Measurements from ENCODE around the gene INTS4.
A peak's percentile ranks its signal among the peaks of the same experiment; 100 is the strongest.
"Not testable (repeated sequence)": the region's sequence is repeated elsewhere in the genome, so short reads cannot be mapped to it uniquely, and the experiment has no call there.

Gene INTS4, protein sequence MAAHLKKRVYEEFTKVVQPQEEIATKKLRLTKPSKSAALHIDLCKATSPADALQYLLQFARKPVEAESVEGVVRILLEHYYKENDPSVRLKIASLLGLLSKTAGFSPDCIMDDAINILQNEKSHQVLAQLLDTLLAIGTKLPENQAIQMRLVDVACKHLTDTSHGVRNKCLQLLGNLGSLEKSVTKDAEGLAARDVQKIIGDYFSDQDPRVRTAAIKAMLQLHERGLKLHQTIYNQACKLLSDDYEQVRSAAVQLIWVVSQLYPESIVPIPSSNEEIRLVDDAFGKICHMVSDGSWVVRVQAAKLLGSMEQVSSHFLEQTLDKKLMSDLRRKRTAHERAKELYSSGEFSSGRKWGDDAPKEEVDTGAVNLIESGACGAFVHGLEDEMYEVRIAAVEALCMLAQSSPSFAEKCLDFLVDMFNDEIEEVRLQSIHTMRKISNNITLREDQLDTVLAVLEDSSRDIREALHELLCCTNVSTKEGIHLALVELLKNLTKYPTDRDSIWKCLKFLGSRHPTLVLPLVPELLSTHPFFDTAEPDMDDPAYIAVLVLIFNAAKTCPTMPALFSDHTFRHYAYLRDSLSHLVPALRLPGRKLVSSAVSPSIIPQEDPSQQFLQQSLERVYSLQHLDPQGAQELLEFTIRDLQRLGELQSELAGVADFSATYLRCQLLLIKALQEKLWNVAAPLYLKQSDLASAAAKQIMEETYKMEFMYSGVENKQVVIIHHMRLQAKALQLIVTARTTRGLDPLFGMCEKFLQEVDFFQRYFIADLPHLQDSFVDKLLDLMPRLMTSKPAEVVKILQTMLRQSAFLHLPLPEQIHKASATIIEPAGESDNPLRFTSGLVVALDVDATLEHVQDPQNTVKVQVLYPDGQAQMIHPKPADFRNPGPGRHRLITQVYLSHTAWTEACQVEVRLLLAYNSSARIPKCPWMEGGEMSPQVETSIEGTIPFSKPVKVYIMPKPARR

DNA sequence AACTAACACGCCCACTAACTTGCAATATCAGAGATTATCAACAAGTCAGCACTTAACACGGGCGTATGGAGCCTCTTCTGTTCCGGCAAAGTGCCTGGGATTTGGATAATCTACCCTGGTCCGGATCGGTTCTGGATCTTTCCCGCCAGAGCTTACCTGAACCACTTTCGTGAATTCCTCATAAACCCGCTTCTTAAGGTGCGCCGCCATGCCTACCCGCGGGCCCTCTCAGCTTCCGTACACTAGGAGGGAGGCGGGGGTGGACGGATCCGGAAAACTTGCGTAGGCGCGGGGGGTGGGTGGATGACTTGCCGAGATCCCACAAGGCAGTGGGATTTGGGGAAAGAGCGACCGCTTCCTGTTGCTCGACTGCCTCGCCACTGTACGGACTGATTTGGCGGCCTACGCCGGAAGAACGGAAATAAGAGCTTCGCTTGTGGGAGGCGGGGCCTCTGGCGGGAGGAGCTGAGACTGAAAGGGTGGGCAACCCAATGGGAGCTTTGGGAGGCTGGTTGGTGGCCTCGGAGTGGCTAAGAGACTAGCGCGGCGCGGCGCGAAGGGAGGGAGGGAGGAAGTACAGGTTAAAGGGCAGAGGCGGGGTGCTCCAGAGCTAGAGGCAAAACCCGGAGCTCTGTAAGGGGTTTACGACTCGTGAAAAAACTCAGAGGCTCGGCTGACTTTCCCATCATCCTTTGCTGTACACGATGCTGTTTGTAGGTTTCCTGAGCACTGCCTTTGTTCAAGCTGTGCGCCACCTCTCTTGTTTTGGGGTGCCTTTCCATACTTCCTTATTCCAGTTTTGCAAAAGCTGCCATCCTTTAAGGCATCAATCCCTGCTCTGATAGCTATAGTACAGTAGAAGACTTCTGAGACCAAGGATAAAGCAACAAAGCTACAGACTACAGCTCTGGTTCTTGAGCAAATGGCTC lies at the start of gene INTS4:
Gene INTS4 (minus strand): TSS at position 235 of the 929 bp plus-strand sequence. CDS start 25 bp downstream, at position 210.
- peak; percentile 100 for DNase-seq

DNA sequence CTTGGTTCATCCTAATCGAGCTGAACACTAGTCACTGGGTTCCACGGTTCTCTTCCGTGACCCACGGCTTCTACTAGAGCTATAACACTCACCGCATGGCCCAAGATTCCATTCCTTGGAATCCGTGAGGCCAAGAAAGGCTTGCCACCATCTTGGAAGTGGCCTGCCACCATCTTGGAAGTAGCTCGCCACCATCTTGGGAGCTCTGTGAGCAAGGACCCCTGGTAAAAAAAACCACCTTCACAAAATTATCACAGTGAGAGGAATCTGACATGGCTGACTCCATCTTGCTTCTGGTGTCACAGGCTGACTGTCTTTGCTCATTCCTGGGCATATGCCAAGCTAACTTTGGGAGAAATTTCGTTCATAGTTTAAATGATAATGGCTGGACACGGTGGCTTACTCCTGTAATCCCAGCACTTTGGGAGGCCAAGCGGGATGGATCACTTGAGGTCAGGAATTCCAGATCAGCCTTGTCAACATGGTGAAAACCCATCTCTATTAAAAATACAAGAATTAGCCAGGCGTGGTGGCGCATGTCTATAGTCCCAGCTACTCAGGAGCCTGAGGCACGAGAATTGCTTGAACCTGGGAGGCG lies 47.5 kb upstream of the INTS4 start:
- DNase-seq = no peak

DNA sequence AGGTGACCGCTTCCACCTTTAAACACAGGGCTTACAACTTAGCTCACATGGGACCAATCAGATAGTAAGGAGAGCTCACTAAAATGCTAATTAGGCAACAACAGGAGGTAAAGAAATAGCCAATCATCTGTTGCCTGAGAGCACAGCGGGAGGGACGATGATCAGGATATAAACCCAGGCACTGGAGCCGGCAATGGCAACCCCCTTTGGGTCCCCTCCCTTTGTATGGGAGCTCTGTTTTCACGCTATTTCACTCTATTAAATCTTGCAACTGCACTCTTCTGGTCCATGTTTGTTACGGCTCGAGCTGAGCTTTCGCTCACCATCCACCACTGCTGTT lies 46.9 kb upstream of the INTS4 start:
- not testable (repeated sequence) for DNase-seq

DNA sequence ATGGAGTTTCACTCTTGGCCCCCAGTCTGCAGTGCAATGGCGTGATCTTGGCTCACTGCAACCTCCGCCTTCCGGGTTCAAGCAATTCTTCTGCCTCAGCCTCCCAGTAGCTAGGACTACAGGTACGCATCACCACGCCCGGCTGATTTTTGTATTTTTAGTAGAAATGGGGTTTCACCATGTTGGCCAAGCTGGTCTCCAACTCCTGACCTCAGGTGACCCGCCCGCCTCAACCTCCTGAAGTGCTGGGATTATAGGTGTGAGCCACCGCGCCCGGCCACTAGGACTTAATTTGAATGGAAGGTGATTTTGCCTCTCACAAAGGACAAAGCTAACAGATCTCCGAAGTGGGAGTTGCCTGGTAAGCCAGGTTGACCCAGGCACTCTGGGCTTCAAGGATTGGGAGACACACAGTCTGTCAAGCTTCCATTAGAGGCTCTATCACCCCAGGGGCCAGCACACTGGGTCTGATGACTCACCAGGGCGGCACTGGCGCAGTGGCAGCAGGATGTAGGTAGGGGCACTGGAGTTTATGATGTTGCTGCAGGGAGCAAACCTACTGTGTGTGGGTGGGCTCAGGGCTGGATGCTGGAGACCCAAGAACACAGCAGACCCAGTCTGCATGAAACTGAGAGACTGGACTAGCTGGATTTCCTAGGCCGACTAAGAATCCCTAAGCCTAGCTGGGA lies 46.4 kb upstream of the INTS4 start:
- DNase-seq = peak; percentile 43

DNA sequence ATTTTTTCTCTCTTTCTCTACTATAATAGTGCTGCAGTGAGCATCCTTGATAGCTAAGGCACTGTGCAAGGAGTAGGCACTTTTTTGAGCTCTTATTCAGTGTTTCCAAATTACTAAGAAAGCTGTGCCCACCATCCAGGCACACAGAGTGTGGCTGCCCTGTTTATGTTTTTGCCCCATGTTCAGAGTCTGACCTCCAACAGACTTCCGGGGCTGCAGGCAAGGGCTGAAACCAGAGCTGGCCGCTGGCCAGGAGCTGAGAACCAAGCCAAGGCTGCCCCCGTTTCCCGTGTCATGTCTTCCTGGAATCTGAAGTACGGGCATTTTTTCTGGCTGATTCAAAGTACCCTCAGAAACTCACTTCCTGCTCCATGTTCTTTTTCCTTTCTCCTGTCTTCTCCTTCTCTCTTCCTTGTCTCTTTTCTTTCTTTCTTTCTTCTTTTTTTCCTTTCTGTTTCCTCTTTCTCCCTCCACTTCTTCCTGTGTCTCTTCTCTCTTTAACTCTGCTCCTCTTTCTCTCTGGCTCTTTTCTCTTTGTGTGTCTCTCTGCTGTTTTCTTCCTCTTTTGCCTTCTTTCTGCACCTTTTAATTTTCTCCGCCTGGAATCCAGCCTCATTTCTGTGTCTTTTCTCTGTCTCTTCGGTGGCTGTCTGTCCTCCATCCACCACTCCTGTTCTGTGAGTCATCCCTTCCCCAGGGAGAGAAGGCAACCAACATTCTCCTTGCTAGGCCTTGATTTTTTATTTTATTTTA lies 45.6 kb upstream of the INTS4 start:
- DNase-seq = peak; percentile 87

DNA sequence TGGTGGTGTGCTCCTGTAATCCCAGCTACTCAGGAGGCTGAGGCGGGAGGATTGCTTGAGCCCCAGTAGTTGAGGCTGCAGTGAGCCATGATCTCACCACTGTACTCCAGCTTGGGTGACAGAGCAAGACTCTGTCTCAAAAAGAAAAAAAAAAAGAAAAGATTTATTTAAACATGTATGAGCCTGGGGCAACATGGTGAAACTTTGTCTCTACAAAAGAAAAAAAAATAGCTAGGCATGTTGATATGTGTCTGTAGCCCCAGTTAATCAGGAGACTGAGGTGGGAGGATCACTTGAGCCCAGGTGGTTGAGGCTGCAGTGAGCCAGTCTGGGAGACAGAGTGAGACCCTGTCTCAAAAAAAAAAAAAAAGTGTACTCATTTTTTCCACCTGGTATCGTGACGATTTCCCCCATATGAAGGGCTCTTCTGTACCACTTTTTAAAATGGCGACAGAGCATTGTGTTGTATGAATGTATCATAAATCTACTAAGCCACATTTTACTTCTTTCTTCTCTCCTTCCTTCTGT lies 45.0 kb upstream of the INTS4 start:
- no peak for DNase-seq

DNA sequence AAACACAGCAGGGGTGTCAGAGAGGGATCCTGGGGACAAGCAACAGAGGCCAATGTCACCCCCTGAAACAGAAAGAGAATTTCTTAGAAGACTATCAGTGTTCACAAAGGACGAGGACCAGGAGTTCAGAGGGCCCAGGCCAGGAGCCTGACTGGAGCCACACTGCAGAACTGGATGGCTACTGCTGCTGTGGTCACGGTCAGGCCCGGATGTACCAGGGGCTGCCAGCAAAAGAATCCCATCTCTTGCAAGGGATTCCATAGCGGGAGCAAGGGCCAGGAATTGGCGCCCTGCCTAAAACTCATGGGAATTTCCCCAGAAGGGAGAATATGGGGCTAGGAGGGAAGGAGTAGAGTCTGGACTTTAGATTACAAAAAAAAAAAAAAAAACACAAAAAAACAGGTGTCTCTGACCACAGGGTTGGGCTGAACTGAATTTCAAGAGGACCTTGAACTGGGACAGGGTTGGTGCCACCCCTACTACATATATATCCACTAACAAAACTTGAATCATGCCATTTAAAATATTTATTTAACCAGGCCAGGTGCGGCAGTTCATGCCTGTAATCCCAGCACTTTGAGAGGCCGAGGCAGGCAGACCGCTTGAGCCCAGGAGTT lies 44.3 kb upstream of the INTS4 start:
- DNase-seq = no peak

DNA sequence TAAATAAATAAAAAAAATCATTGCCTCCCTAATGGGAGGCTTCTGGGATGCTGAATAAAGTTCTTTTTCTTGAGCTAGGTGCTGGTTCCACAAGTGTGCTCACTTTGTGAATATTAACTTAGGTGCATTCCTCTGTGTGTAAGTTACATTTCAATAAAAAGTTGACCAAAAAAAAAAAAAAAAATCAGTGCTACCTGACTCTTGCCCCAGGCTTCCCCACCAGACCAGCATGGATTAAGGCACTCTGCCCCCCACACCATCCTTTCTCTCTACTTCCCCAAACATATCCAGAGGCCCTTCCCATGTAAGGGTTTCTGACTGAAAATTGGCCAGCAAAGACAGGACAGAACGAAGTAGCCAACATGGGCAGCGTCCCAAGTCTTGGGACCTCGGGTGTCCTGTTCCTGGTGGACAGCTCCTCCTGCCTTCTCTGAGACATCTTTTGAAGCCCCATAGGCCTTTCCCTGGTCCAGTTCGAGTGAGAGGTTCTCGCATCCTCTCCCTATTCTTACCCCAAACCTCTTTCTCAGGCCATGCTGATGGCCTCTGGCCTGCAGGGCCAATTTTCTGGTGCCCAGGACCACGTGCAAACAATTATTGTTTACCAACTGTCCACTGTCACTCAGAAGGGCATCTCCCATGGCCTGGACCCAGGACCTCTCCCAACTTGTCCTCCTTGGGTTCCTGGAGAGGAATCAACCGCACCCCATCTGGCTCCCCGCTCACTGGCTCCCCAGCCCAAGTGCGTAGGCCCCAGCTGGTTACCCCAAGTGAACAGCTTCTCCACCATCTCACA lies 43.6 kb upstream of the INTS4 start:
- no peak for DNase-seq

DNA sequence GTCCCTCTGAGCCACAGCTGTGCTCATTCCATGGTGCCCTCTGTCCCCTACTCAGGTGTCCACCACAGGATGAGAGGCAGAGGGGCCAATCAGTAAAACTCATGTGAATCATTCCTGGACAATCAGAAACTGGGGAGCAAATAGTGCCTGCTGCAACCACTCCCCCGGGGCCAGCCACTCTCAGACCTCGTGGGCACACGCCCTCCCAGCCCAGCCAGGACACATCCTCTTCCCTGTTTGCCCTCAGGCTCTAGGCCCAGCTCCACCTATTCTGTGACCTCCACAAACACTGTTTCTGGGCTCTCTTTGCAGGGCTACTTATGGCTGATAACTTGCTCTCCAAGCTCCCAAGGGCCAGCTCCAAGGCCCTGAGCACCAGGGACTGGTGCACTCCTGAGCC lies 42.6 kb upstream of the INTS4 start:
- no peak for DNase-seq

DNA sequence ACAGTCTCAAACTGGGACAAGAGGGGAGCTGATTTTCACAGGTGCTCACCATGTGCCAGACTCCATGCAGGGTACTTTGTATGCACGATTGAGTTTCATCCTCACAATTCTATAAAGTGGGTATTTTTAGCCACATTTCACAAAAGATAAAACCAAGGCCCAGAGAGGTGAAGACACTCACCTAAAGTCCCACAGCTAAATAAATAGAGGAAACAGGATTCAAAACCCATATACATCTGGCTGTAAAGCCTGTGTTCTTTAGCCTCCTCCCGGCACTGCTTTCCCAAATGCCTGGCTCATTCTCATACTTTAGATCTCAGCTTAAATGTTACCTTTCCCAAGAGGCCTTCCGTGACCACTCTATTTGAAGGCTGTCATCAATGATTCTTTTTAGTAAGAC lies 41.8 kb upstream of the INTS4 start:
- DNase-seq = no peak

DNA sequence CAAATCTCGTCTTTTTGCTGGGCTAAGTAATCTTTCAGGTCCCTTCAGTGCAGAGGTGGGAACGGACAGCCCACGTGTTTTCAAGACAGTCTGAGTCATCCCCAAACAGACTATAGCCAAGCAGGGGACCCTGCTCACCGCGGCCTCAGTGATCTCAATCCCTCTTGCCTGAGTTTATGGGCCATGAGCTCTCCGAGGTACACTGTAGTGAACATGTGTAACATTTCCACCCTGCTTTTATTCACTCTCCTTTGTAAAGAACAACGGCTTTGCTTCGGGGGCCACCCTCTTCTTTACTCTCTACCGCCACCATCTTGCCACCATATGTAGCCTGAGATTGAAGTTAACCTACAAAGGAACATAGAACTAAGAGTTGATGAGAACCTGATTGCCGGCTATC lies 40.2 kb upstream of the INTS4 start:
- DNase-seq = no peak

DNA sequence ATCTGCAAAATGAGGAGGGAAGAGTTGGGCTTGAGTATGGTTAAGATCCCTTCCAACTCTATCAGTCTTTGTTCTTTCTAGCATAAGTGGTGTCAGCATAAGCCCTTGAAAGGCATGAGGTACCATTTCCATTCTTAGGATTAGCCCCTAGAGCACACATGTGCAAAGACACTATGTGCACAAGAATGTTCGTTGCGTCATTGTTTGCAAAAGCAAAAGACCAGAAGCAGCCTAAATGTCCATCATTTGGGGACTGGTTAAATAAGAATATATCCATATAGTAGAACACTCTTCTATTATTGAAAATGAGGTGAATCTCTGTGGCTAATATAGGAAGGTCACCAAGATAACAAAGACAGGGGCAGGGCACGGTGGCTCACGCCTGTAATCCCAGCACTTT lies 38.6 kb upstream of the INTS4 start:
- DNase-seq = no peak

DNA sequence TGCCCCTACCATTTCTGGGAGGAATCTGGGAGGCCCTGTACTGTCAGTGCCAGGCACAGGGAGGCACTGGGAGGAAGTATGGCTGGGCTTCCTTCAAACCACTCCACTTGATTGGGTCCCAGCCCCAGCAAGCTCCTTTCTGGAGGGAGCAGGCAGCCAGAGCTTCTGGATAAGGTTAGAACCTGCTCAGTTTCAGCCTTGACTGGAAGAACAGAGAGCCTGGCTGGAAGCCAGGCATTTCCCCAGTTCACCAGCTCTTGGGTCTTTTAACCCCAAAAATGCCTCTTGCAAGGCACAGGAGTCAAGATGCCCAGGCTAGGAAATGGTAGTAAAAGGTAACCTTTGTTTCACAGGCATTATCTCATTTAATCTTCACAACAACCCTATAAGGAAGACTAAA lies 37.6 kb upstream of the INTS4 start:
- DNase-seq = no peak

DNA sequence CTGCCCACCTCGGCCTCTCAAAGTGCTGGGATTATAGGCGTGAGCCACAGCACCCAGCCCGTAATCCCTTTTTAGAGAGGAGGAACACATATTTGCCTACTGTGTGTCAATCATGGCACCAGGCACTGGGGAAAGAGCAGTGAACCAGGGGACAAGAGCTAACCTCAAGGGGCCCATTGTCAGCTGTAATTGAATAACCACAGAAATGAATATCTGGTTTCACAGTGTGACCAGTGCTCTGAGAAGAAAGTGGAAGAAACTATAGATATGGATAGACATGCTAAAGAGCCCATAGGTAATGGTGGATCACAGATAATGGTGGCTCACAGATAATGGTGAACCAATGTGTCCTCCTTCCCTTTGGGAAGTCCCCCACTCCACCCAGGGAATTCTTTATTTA lies 37.2 kb upstream of the INTS4 start:
- peak; percentile 20 for DNase-seq

DNA sequence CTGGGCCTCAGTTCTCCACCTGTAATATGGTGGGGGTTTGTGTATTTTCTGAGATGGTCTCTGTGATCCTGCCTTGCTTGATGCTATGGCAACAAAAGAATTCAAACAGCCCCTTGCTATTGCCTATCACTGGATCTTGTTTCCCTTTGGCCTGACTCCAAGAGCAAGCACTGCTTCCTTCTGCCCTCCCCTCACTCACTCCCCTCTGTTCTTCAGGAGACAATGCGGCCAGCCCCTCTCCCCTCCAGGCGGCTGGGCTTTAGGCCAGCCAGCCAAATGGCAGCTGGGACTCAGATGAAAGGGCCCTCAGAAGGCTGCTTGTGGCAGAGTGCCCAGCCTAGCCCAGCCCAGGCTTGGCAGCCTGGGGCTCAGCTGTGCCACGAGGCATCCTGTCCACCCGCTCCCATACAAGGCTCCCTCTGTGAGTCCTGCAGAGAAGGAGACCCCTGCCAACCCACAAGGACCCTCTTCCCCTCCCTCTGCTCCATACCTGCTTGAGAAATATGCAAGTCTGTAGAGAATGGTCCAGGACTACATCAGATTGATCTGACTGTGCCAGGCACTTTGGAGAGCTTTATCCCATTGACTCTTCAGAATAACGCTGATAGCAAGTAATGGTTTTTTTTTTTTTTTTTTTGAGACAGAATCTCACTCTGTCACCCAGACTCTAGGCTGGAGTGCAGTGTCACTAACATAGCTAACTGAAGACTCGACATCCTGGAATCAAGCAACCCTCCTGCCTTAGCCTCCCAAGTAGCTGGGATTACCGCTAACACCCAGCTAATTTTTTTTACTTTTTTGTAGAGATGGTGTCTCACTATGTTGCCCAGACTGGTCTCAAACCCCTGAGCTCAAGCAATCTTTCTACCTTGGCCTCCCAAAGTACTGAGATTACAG lies 36.2 kb upstream of the INTS4 start:
- peak; percentile 68 for DNase-seq

DNA sequence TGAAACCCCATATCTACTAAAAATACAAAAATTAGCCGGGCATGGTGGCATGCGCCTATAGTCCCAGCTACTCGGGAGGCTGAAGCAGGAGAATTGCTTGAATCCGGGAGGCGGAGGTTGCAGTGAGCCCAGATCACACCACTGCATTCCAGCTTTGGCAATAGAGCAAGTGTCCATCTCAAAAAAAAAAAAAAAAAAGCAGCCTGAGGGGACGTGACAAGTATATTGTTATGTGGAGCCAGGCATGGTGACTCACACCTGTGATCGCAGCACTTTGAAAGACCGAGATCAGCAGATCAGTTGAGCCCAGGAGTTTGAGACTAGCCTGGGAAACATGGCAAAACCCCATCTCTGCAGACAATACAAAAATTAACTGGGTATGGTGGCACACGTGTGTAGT lies 34.0 kb upstream of the INTS4 start:
- DNase-seq = not testable (repeated sequence)

DNA sequence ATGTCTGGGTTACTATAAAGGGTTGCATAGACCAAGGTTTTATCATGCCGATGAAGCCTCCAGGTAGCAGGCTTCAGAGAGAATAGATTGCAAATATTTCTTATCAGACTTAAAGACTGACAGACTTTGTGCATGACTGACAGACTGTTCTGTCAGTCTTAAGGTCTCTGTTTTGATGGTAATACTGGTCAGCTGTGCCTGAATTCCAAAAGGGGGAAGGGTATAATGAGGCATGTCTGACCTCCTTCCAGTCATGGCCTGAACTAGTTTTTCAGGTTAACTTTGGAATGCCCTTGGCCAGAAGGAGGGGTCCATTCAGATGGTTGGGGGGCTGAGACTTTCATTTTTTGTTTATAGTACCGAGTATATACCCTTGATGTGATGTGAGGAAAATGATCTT lies 33.3 kb upstream of the INTS4 start:
- DNase-seq = no peak

DNA sequence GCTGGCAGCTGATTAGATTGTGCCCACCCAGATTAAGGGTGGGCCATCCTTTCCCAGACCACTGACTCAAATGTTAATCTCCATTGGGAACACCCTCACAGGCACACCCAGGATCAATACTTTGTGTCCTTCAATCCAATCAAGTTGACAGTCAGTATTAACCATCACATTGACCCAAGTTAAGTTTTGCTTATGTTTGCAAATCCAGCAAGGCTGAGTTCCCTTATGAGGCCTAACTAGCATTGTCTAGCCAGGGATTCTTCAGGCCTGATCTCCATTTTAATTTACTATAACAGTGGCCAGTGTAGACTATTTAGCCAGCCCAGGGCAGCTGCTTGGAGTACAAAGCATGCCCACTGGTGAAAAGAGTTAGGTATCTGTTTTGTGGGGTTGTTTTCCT lies 30.9 kb upstream of the INTS4 start:
- no peak for DNase-seq

Measured in hematopoietic multipotent progenitor cell treated with erythropoietin and hydrocortisone succinate and interleukin-3 and kit ligand, for 4 days (in vitro differentiated cells).